Body of pancreas (tissue), 4 donors: ENCODE results near the gene NFIA. TPM values are rescaled to one million over a fixed set of nuclear protein-coding genes. Genes with fewer than 3 reads are reported as not detected.

Source experiments
- ATAC-seq: fragments of 150-250 bp; one replicate; pipeline ENCODE4 v1.9.1; 2016
- DNase-seq, 4 donors: peaks; one replicate each; pipeline ENCODE4 v3.0.0-alpha.2; 2019
- H3K27ac ChIP-seq, 4 donors: fragments of 200-600 bp; sonication (generic); 1 replicate in 3 of 4; 2 replicates in 1 of 4; pipeline versions ENCODE4 v1.5.1 to v1.6.1; 2016 to 2019; ENCODE audit warnings: mild to moderate bottlenecking in 1 of 4, mixed read lengths in 1 of 4, moderate library complexity in 1 of 4
- H3K27me3 ChIP-seq, 2 donors: fragments of 200-600 bp; sonication (generic); one replicate each; pipeline ENCODE4 v1.6.0; 2016; ENCODE audit warnings: mild to moderate bottlenecking in 1 of 2
- H3K36me3 ChIP-seq, 2 donors: fragments of 200-600 bp; sonication (generic); replicated peaks in 1 of 2; 2 replicates each; pipeline ENCODE4 v1.5.1; 2016; ENCODE audit warnings: low read depth in 2 of 2; ENCODE audit not compliant: insufficient read depth in 1 of 2
- H3K4me1 ChIP-seq: fragments of 200-600 bp; sonication (generic); one replicate; pipeline ENCODE4 v1.6.0; 2016
- H3K4me3 ChIP-seq, 2 donors: fragments of 200-600 bp; sonication (generic); 1 replicate in 1 of 2; 2 replicates in 1 of 2; pipeline ENCODE4 v1.5.1; 2016 to 2019
- H3K9me3 ChIP-seq, 3 donors: fragments of 200-600 bp; sonication (generic); 1 replicate in 2 of 3; 2 replicates in 1 of 3; pipeline ENCODE4 v1.5.1; 2016
- CTCF ChIP-seq, 7 experiments: fragments of 450-650 bp in 4 of 7; fragments of 200-600 bp in 3 of 7; sonication (generic) in 3 of 7; IDR thresholded peaks; one replicate each; pipeline ENCODE4 v1.5.1; 2016 to 2019; ENCODE audit warnings: antibody characterized with exemption in 7 of 7
- POLR2A ChIP-seq, 3 donors: fragments of 450-650 bp; IDR thresholded peaks; one replicate each; pipeline ENCODE4 v1.6.1; 2016; ENCODE audit warnings: antibody characterized with exemption in 3 of 3, mild to moderate bottlenecking in 2 of 3
- WGBS, 2 donors: methylation state at CpG; one replicate each; pipeline ENCODE4 v1.1.5; 2017; 5-methylcytosine and 5-hydroxymethylcytosine counted together
- intact Hi-C: fragments of 100-400 bp; cut with DNase I; formaldehyde crosslinking; loops from one replicate; pipeline ENCODE4 v1.15.1; 2023
- total RNA-seq, 2 donors: library from RNA; depleted of rRNA; stranded (reverse); fragments of >200 nt; gene quantifications; one replicate each; pipeline ENCODE4 v1.1.0, GENCODE V29; 2016

NFIA gene
- total RNA-seq, 2 donors from 2014 or later = 21.5 to 32.3 TPM

GRCh38 chr1:61173118-61173517 is 90.8 kb downstream of the NFIA start:
- no peak for ATAC-seq
- intact Hi-C loops = no loop called here
- H3K27ac ChIP-seq = no peak overlapping the region

DNA sequence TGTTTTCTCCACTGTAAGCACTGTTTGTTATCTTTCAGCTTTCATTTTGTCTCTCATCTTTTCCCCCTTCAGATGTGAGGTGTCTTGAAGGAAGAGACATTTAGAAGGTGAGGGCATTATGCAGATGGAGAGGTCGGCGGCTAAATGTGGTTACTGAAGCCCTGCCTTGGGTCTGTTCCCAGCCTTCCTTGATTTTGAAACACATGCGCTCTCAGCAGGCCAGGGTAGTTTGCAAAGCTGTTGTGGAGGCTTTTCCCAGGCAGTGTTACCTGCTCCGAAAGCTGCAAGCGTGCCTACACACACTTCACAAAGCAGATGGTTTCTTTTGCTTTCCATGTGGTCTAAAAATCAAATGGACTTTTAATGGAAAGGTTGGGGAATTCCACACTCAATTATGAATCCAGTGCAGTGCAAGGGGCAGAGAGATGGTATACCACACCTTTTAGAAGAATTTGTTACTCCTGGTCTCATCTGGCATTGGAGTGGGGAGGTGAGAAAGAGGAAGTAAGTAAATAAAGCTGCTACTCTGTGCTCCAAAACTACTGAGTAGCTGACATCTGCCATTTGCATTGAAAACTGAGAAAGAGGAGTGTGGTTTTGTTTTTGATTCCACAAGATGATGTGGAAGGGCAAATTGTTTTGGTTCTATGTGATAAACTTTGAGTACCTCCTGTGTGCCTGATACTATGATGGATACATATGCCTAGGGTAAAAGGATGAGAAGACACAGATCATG is 91.9 kb downstream of the NFIA start:
- Histone ChIP-seq H3K27ac (no peak overlapping the region), H3K4me1 (peaks cover 50% of the 10 kb centered on the region), H3K27me3 (no peaks in the 10 kb centered on the region), H3K36me3 (no peaks in the 10 kb centered on the region), H3K4me3 (no peak overlapping the region), H3K9me3 (no peaks in the 10 kb centered on the region)
- 88 to 92% methylated on average over 5 of the region's 5 CpGs for WGBS, 2 donors
- intact Hi-C loops = no loop called here
- TF ChIP-seq POLR2A (IDR thresholded peaks at IDR 0.05) = no peak
- TF ChIP-seq CTCF (IDR thresholded peaks at IDR 0.05) = no peak
- DNase-seq = no peak
- ATAC-seq = no peak

More at GRCh38 chr1:61173118-61173517, 90.8 kb downstream of the NFIA start:
- peaks cover 53% of the 10 kb centered on the region for H3K4me1 ChIP-seq
- no peak overlapping the region for H3K4me3 ChIP-seq
- TF ChIP-seq CTCF (IDR thresholded peaks at IDR 0.05) (no peak), POLR2A (IDR thresholded peaks at IDR 0.05) (no peak)
- H3K36me3 ChIP-seq = no peaks in the 10 kb centered on the region
- H3K9me3 ChIP-seq = no peaks in the 10 kb centered on the region
- 75 to 76% methylated on average over 6 of the region's 6 CpGs for WGBS, 2 donors
- H3K27me3 ChIP-seq = no peaks in the 10 kb centered on the region
- peak in 2 of 4 donors; percentile 20 to 39 for DNase-seq

DNA sequence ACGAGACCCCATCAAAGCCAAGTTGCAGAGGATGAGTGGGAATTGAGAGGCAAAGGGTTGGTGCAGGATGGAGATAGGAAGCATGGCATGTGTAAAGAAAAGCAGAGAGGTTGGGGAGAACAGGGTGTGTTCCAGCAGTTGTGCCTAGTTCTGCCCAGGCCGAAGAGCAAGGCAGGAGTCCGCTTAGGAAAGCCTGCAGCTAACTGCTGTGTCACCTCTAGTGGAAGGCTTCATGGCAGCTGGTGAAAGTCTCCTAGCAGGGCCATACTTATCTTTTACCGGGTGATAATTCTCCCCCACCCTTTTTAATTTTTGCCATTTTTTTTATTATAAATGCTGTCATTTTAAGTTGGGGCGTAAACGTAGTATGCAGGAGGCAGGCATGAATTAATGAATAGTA is 93.6 kb downstream of the NFIA start:
- DNase-seq (no peak), ATAC-seq (no peak)
- TF ChIP-seq CTCF (IDR thresholded peaks at IDR 0.05) = no peak
- TF ChIP-seq POLR2A (IDR thresholded peaks at IDR 0.05) = no peak
- H3K27me3 ChIP-seq = no peaks in the 10 kb centered on the region
- H3K36me3 ChIP-seq = no peaks in the 10 kb centered on the region
- H3K4me1 ChIP-seq = peaks cover 42% of the 10 kb centered on the region
- H3K9me3 ChIP-seq = no peaks in the 10 kb centered on the region
- no peak overlapping the region for H3K27ac ChIP-seq
- intact Hi-C loops = no loop called here
- H3K4me3 ChIP-seq = no peak overlapping the region
- WGBS, 2 donors = 71 to 81% methylated on average over 6 of the region's 6 CpGs

DNA sequence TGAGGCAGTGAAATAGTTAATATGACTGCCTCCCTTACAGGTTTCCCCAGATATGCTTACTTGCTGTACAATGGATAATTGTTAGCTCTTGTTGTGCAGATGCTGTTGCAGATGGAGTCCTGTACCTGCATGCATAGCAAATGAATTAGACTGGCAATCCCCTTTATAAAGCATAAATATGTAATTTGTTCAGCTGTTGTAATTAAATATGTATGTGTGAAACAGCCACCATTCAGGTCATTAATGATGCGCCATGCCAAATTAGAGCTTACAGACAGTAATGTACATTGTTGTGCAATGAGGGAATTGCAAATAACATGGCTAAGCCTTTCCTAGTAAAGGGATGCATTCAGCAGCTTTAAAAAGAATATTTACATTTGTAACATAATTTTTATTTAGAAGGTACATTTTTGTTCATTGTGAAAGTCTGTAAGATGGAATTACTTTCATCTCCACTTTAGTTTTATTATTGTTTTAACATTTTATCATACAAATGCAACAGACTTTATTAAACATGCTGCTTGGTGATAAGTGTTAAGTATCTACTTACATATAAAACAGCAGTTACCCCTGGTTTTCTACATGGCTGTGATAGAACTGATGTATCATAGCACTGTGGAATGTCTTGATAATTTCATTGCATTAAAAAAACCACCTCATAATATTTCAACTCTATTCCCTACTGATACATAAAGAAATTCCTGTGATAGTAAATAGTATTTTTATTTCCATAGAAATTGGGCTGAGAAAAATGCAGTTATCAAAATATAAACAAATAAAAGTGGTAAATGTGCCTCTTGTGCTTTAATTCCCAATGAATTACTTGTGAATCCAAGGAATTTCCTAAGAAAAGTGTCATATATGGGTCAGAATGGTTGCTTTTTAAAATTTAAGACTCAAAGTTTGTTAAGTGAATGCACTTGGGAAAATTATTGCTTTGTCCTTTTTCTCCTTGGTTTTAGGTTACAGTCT is 99.0 kb downstream of the NFIA start:
- no peak for TF ChIP-seq CTCF (IDR thresholded peaks at IDR 0.05)
- intact Hi-C loops = no loop called here

More for the DNA sequence above, 99.0 kb downstream of the NFIA start:
- no peaks in the 10 kb centered on the region for H3K9me3 ChIP-seq
- ATAC-seq (no peak), DNase-seq (no peak)
- no peaks in the 10 kb centered on the region for H3K27me3 ChIP-seq
- peak overlapping the region in 1 of 4 donors; percentile 21 for H3K27ac ChIP-seq
- H3K36me3 ChIP-seq = no peaks in the 10 kb centered on the region
- peaks cover 50% of the 10 kb centered on the region for H3K4me1 ChIP-seq
- no peak overlapping the region for H3K4me3 ChIP-seq
- whole genome bisulfite sequencing, 2 donors = 96 to 100% methylated on average over 1 of the region's 1 CpG
